Progenitor cell of endocrine pancreas (in vitro differentiated cells): ENCODE data around the gene CIC. TPM values are rescaled to one million over a fixed set of nuclear protein-coding genes. Genes with fewer than 3 reads are reported as not detected.

Experiments
- DNase-seq: peaks from one replicate; pipeline ENCODE4 v3.0.0; 2021; ENCODE audit warnings: low spot score; ENCODE audit not compliant: unreplicated experiment
- H3K27ac Mint-ChIP-seq: 2 replicates; pipeline ENCODE4 v1.8.0; 2021; ENCODE audit warnings: mild to moderate bottlenecking, moderate library complexity, mixed read lengths
- H3K27me3 Mint-ChIP-seq: 2 replicates; pipeline ENCODE4 v1.8.0; 2021; ENCODE audit warnings: mixed read lengths
- H3K36me3 Mint-ChIP-seq: 2 replicates; pipeline ENCODE4 v1.8.0; 2022; ENCODE audit warnings: mixed read lengths; ENCODE audit not compliant: insufficient read depth
- H3K4me1 Mint-ChIP-seq: 2 replicates; pipeline ENCODE4 v1.8.0; 2021; ENCODE audit warnings: low read depth, mixed read lengths
- H3K4me3 Mint-ChIP-seq: 2 replicates; pipeline ENCODE4 v1.8.0; 2021; ENCODE audit warnings: low read depth, mild to moderate bottlenecking, moderate library complexity, mixed read lengths
- H3K9me3 Mint-ChIP-seq: 2 replicates; pipeline ENCODE4 v1.8.0; 2021; ENCODE audit warnings: low read depth, mixed read lengths
- CTCF ChIP-seq: fragments of 200-600 bp; sonication (generic); IDR thresholded peaks from one replicate; pipeline ENCODE4 v1.5.0; 2021; ENCODE audit warnings: antibody characterized with exemption, mild to moderate bottlenecking; ENCODE audit not compliant: unreplicated experiment
- total RNA-seq: library from RNA; stranded (reverse); gene quantifications from 2 replicates; pipeline ENCODE4 v1.2.1, GENCODE V29; 2021

Gene CIC
- total RNA-seq, 1 donor from 2014 or later = 86.0 TPM

- Mint-ChIP-seq H3K36me3 (peaks cover 3% of the 10 kb centered on the region), H3K4me1 (peaks cover 27% of the 10 kb centered on the region), H3K27me3 (no peaks in the 10 kb centered on the region), H3K9me3 (no peaks in the 10 kb centered on the region), H3K4me3 (no peak overlapping the region), H3K27ac (no peak overlapping the region)
- no peak for DNase-seq
- no peak for TF ChIP-seq CTCF
Observed at GRCh38 chr19:42247640-42248199, 21.3 kb upstream of the CIC start.

- no peak overlapping the region for H3K27ac Mint-ChIP-seq
- no peak overlapping the region for H3K4me3 Mint-ChIP-seq
- H3K4me1 Mint-ChIP-seq = peaks cover 25% of the 10 kb centered on the region
- H3K9me3 Mint-ChIP-seq = no peaks in the 10 kb centered on the region
- DNase-seq = no peak
- H3K27me3 Mint-ChIP-seq = no peaks in the 10 kb centered on the region
- no peak for TF ChIP-seq CTCF
- peaks cover 3% of the 10 kb centered on the region for H3K36me3 Mint-ChIP-seq
Observed at GRCh38 chr19:42248270-42249148, 20.5 kb upstream of the CIC start.

GRCh38 chr19:42249149-42249750 lies 19.8 kb upstream of the CIC start:
- peaks cover 25% of the 10 kb centered on the region for H3K4me1 Mint-ChIP-seq
- DNase-seq = no peak
- no peaks in the 10 kb centered on the region for H3K27me3 Mint-ChIP-seq
- TF ChIP-seq CTCF = no peak
- no peak overlapping the region for H3K27ac Mint-ChIP-seq
- peaks cover 3% of the 10 kb centered on the region for H3K36me3 Mint-ChIP-seq
- no peaks in the 10 kb centered on the region for H3K9me3 Mint-ChIP-seq
- H3K4me3 Mint-ChIP-seq = no peak overlapping the region

- no peak for DNase-seq
- TF ChIP-seq CTCF = no peak
- Mint-ChIP-seq H3K27me3 (no peaks in the 10 kb centered on the region), H3K27ac (peak overlapping the region; percentile 80), H3K4me1 (peaks cover 21% of the 10 kb centered on the region), H3K4me3 (no peak overlapping the region), H3K9me3 (no peaks in the 10 kb centered on the region), H3K36me3 (peaks cover 3% of the 10 kb centered on the region)
Observed at GRCh38 chr19:42249769-42250168, 19.3 kb upstream of the CIC start.

GRCh38 chr19:42250183-42250665 lies 18.8 kb upstream of the CIC start:
- H3K27ac Mint-ChIP-seq = no peak overlapping the region
- peaks cover 17% of the 10 kb centered on the region for H3K4me1 Mint-ChIP-seq
- no peak overlapping the region for H3K4me3 Mint-ChIP-seq
- no peak for TF ChIP-seq CTCF
- no peak for DNase-seq
- H3K9me3 Mint-ChIP-seq = no peaks in the 10 kb centered on the region
- H3K27me3 Mint-ChIP-seq = no peaks in the 10 kb centered on the region
- H3K36me3 Mint-ChIP-seq = peaks cover 3% of the 10 kb centered on the region
